Measurements from ENCODE around the gene PDK1.
"Not testable (repeated sequence)": the region's sequence is repeated elsewhere in the genome, so short reads cannot be mapped to it uniquely, and the experiment has no call there.

The PDK1 gene

GRCh38 chr2:172554352-172555271 is 1.3 kb upstream of the PDK1 start:
- no peak for DNase-seq

DNA sequence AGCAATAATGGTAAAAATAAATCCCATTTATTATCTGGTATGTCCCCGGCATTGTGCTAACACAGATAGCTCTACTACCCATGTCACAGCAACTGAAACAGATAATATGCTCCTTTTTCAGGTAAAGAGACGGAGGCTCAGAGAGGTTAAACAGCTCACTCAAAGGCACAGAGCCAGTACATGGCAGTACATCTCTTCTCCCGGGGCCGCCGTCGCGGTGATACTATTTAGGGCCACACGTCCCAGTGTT is 693 bp upstream of the PDK1 start:
- DNase-seq: no peak

GRCh38 chr2:172556284-172557033 is 569 bp downstream of the PDK1 start:
- DNase-seq: peak; percentile 53

- no peak for DNase-seq
Observed at GRCh38 chr2:172558372-172558771, 2.5 kb downstream of the PDK1 start.

GRCh38 chr2:172560721-172561120 is 4.8 kb downstream of the PDK1 start:
- no peak for DNase-seq

GRCh38 chr2:172561270-172561669 is 5.4 kb downstream of the PDK1 start:
- no peak for DNase-seq

DNA sequence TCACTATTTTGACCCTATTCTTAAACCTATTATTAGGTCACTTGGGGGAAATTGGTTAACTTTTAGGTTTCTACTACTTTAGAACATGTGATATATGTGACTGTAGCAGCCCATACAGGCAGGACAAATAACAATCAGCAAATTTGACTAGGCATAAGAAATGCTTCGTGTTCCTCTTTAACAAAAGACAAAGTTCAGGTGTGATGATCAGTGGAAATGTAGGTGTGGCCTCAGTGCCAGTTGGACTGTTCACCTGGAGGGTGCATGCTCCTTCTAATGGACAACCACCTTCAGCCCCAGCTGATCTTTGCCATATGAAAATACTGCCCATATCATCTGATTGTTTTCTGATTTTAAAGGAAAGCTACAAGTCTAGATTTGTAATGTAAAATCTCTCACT is 6.4 kb downstream of the PDK1 start:
- no peak for DNase-seq

GRCh38 chr2:172564376-172564775 is 8.5 kb downstream of the PDK1 start:
- DNase-seq: no peak

DNA sequence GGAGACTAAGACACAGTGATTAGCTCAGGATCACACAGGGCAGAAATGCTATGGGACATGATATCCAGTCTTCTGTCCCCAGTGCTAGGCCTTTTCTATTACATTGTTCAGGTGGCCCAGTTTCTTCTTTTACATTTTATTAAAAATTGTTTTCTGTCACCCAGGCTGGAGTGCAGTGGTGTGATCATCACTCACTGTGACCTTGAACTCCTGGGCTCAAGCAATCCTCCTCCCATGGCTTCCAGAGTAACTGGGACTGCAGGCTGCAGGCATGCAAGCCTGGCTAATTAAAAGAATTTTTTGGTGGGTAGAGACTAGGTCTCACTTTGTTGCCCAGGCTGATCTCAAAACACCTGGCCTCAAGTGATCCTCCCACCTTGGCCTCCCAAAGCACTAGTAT is 15.4 kb downstream of the PDK1 start:
- no peak for DNase-seq

- DNase-seq: no peak
Observed at GRCh38 chr2:172572981-172573380, 17.1 kb downstream of the PDK1 start.

DNA sequence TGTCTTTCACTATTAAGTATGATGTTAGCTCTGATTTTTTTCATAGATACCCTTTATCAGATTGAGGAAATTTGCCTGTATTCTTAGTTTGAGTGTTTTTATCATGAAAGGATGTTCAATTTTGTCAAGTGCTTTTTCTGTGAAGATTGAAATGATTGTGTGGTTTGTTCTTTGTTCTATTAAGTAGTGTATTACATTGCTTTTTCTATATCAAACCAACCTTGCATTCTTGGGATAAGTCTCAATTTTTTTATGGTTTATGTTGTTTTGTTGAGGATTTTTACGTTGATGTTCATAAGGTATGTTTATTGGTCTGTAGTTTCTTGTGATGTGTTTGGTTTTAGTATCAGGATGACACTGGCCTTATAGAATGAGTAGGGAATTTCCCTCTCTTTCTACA is 19.1 kb downstream of the PDK1 start:
- no peak for DNase-seq

DNA sequence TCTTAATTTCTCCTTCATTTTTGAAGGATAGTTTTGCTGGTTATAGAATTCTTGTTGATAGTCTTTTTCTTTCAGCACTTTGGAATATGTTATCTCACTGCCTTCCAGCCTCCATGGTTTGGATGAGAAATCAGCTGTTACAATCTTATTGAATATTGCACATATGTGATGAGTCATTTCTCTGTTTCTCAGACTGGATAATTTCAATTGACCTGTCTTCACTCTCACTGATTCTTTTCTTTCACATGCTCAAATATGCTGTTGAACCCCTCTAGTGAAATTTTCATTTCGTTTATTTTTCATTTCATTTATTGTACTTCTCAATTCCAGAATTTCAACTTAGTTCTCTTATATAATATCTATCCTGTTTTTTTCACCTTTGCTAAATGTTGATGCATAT is 22.2 kb downstream of the PDK1 start:
- no peak for DNase-seq

- no peak for DNase-seq
Observed at GRCh38 chr2:172578860-172579512, 23.1 kb downstream of the PDK1 start.

- DNase-seq: no peak
Observed at GRCh38 chr2:172580544-172580943, 24.7 kb downstream of the PDK1 start.

GRCh38 chr2:172582656-172583055 is 26.8 kb downstream of the PDK1 start:
- DNase-seq: no peak

- DNase-seq: no peak
Observed at GRCh38 chr2:172586245-172586891, 30.5 kb downstream of the PDK1 start.

GRCh38 chr2:172587231-172587630 is 31.3 kb downstream of the PDK1 start:
- DNase-seq: not testable (repeated sequence)

DNA sequence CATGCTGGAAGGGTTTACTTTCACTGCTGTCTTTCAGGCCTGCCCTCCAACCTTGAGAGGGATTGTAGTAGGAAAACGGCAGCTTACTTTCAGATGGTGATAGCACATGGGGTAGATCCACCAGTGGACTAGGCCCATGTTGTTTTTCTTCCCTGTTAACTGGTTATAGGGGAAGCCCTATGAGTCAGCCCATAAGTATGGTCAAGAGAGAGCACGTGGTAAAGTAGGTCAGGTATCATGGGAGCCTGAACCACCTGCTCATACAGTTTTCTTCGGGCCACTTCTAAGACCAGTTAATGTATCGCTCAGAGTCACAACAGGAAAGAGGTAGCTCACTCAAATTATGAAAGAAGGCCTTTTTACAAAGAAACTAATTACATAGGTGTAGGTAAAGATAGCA is 33.0 kb downstream of the PDK1 start:
- no peak for DNase-seq

- not testable (repeated sequence) for DNase-seq
Observed at GRCh38 chr2:172591386-172591785, 35.5 kb downstream of the PDK1 start.

DNA sequence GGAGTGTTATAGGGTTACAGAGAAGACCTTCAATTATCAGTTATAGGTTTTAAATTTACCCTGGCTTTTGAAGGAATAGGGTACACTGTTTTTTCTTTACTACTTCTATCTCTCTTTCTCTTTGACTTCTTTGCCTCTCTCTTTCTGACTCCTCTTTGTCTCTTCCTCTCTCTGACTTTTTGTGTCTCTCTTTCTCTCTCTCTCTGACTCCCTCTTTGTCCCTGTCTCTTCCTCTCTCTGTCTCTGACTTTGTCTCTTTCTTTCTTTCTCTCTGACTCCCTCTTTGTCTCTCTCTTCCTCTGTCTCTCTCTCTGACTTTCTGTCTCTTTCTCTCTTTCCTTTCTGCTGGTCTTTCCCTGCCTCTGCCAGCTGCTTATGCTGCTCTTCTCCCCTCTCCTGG is 36.3 kb downstream of the PDK1 start:
- not testable (repeated sequence) for DNase-seq

DNA sequence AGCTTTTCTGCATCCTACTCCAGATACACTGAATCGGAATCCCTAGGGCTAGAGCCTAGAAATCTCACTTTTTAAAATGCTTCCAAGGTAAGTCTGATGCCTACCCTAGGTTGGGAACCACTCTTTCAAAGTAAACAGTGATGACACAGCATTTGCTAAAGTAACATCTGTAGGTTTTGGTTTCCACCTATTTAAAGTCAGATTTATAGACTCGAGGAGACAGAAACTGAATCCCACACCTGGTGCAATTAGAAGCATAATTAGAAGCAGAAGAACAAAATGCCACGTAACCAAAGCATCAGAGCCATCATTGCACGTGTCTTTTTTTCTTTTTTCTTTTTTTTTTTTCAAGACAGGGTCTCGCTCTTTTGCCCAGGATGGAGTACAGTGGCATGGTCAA is 40.9 kb downstream of the PDK1 start:
- DNase-seq: no peak

DNA sequence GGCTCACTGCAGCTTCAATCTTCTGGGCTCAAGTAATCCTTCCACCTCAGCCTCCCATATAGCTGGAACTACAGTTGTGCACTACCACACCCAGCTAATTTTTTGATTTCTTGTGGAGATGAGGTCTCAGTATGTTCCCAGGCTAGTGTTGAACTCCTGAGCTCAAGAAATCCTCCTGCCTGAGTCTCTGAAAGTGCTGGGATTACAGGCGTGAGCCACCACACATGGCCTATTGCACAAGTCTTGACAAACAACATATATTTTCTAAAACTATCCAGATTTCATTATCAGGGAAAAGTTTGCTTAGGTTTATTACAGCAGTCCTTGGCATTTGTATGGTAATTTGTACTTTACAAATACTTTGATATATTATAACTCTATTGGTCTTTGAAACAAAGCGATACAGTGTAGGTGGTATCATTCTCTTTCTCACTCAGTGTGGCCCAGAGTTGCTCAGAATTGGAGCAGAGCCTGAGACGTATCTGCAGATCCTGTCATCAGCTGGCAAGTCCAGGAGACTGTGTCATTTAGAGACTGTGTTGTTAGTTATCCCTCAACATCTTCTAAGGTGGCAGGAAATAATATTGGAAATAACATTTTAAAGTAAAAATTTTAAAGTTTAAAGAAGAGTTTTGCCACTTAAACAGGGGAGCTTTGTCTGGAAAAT is 41.4 kb downstream of the PDK1 start:
- no peak for DNase-seq

DNA sequence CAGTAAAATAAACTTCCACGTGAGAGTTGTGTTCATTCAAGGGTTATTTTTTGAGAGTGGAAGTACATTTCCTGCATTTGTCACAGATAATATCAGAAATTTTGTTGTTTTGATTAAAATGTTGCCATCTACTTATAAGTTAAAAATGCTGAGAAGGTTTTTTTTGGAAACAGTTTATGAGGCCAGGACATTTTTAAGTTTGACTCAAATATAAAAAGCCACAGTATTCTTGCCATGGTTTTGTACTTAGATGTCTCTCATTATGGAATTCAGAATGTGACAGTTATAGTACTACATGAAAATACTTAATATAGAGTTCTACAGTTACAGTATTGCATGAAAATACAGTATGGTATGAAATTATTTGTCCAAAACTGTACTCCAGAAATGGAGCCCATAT is 44.1 kb downstream of the PDK1 start:
- DNase-seq: no peak
